Type B pancreatic cell (in vitro differentiated cells): ENCODE data around the gene RALGPS1. TPM values are rescaled to one million over a fixed set of nuclear protein-coding genes. Genes with fewer than 3 reads are reported as not detected.

Source experiments
- DNase-seq: peaks from one replicate; pipeline ENCODE4 v3.0.0; 2021; ENCODE audit warnings: mixed read lengths; ENCODE audit not compliant: unreplicated experiment; ENCODE audit errors: extremely low spot score
- H3K27ac Mint-ChIP-seq: 2 replicates; pipeline ENCODE4 v1.8.0; 2021; ENCODE audit warnings: mild to moderate bottlenecking, mixed read lengths
- H3K27me3 Mint-ChIP-seq: 2 replicates; pipeline ENCODE4 v1.8.0; 2021; ENCODE audit warnings: mixed read lengths
- H3K36me3 Mint-ChIP-seq: 2 replicates; pipeline ENCODE4 v1.8.0; 2021; ENCODE audit warnings: mixed read lengths
- H3K4me1 Mint-ChIP-seq: one replicate; pipeline ENCODE4 v1.8.0; 2021; ENCODE audit warnings: mixed read lengths; ENCODE audit not compliant: unreplicated experiment
- H3K4me3 Mint-ChIP-seq: 2 replicates; pipeline ENCODE4 v1.8.0; 2021; ENCODE audit warnings: mild to moderate bottlenecking, mixed read lengths
- H3K9me3 Mint-ChIP-seq: 2 replicates; pipeline ENCODE4 v1.8.0; 2021; ENCODE audit warnings: mixed read lengths
- CTCF ChIP-seq: fragments of 200-600 bp; sonication (generic); conservative IDR thresholded peaks from 2 replicates; pipeline ENCODE4 v1.5.0; 2021; ENCODE audit warnings: antibody characterized with exemption, mild to moderate bottlenecking
- total RNA-seq: library from RNA; stranded (reverse); gene quantifications from 2 replicates; pipeline ENCODE4 v1.2.1, GENCODE V29; 2021; ENCODE audit warnings: low replicate concordance

The RALGPS1 gene
- total RNA-seq, 1 donor from 2014 or later = 16.7 TPM

GRCh38 chr9:127173063-127173462, 258.5 kb downstream of the RALGPS1 start:
- Mint-ChIP-seq H3K4me3 (no peak overlapping the region), H3K27ac (no peak overlapping the region), H3K36me3 (peaks cover 8% of the 10 kb centered on the region), H3K9me3 (no peaks in the 10 kb centered on the region), H3K27me3 (no peaks in the 10 kb centered on the region), H3K4me1 (no peaks in the 10 kb centered on the region)
- DNase-seq = no peak
- TF ChIP-seq CTCF = no peak

GRCh38 chr9:127174386-127175318, 260.1 kb downstream of the RALGPS1 start:
- no peak overlapping the region for H3K4me3 Mint-ChIP-seq
- H3K4me1 Mint-ChIP-seq = peaks cover 6% of the 10 kb centered on the region
- DNase-seq = peak; percentile 45
- no peaks in the 10 kb centered on the region for H3K27me3 Mint-ChIP-seq
- H3K9me3 Mint-ChIP-seq = no peaks in the 10 kb centered on the region
- TF ChIP-seq CTCF = no peak
- H3K36me3 Mint-ChIP-seq = no peaks in the 10 kb centered on the region
- H3K27ac Mint-ChIP-seq = no peak overlapping the region

- Mint-ChIP-seq H3K4me3 (no peak overlapping the region), H3K9me3 (no peaks in the 10 kb centered on the region), H3K4me1 (peaks cover 6% of the 10 kb centered on the region), H3K36me3 (no peaks in the 10 kb centered on the region), H3K27ac (no peak overlapping the region), H3K27me3 (no peaks in the 10 kb centered on the region)
- no peak for TF ChIP-seq CTCF
- no peak for DNase-seq
Observed at GRCh38 chr9:127175319-127175715, 260.7 kb downstream of the RALGPS1 start.

GRCh38 chr9:127175764-127176163, 261.2 kb downstream of the RALGPS1 start:
- Mint-ChIP-seq H3K36me3 (no peaks in the 10 kb centered on the region), H3K4me1 (peaks cover 6% of the 10 kb centered on the region), H3K9me3 (no peaks in the 10 kb centered on the region), H3K27ac (no peak overlapping the region), H3K27me3 (no peaks in the 10 kb centered on the region), H3K4me3 (no peak overlapping the region)
- no peak for TF ChIP-seq CTCF
- peak; percentile 51 for DNase-seq

- Mint-ChIP-seq H3K27me3 (no peaks in the 10 kb centered on the region), H3K9me3 (no peaks in the 10 kb centered on the region), H3K4me3 (no peak overlapping the region), H3K4me1 (peaks cover 6% of the 10 kb centered on the region), H3K27ac (no peak overlapping the region), H3K36me3 (no peaks in the 10 kb centered on the region)
- DNase-seq = peak; percentile 44
- no peak for TF ChIP-seq CTCF
Observed at GRCh38 chr9:127176631-127177030, 262.0 kb downstream of the RALGPS1 start.
